Caco-2 (cell line): ENCODE data around the gene SRM. TPM values are rescaled to one million over a fixed set of nuclear protein-coding genes. Genes with fewer than 3 reads are reported as not detected.

Experiments
- Bru-seq: library from RNA; stranded (reverse); fragments of 400-500 nt; gene quantifications from one replicate; lab custom pipeline; 2021; lab: Mats Ljungman, UMichigan
- BruChase-seq, 2 experiments: library from RNA; stranded (reverse); fragments of 400-500 nt; gene quantifications; one replicate each; lab custom pipeline; 2021; lab: Mats Ljungman, UMichigan
- BruUV-seq: library from RNA; stranded (reverse); fragments of 400-500 nt; replicated peaks from 2 replicates; lab custom pipeline; 2021; lab: Mats Ljungman, UMichigan
- CTCF ChIA-PET: fragments of 300-600 bp; sonication (Branson Sonifier 250); formaldehyde crosslinking; loops from one replicate; lab custom pipeline; 2022; ENCODE audit warnings: antibody characterized with exemption; lab: Charles Lee
- POLR2A ChIA-PET: fragments of 300-600 bp; sonication (Branson Sonifier 250); formaldehyde crosslinking; loops from one replicate; lab custom pipeline; 2022; ENCODE audit warnings: antibody characterized with exemption; lab: Charles Lee
- DNase-seq, 2 experiments: peaks; one replicate each; pipeline versions ENCODE4 v3.0.0 to v3.0.0-alpha.2; 2020 to 2022
- H3K27me3 ChIP-seq: replicated peaks from 2 replicates; pipeline ENCODE4 v1.6.0; 2011; ENCODE audit warnings: low read length; ENCODE audit not compliant: control insufficient read depth, insufficient read depth
- H3K36me3 ChIP-seq: 2 replicates; pipeline ENCODE4 v1.5.1; 2011; ENCODE audit warnings: low read length; ENCODE audit not compliant: control insufficient read depth, insufficient read depth
- H3K4me1 ChIP-seq: fragments of 250-450 bp; sonication (Bioruptor Pico); 2 replicates; pipeline ENCODE4 v1.5.1; 2020; ENCODE audit warnings: mild to moderate bottlenecking
- H3K4me3 ChIP-seq: 2 replicates; pipeline ENCODE4 v1.5.1; 2011; ENCODE audit warnings: low read depth, mild to moderate bottlenecking, control low read depth, low read length
- H3K9me3 ChIP-seq: fragments of 250-450 bp; sonication (Bioruptor Pico); 2 replicates; pipeline ENCODE4 v1.5.1; 2020; ENCODE audit warnings: mild to moderate bottlenecking, moderate library complexity
- H3K27ac Mint-ChIP-seq: one replicate; pipeline ENCODE4 v1.8.0; 2022; ENCODE audit warnings: mixed read lengths; ENCODE audit not compliant: unreplicated experiment
- H3K27me3 Mint-ChIP-seq: one replicate; pipeline ENCODE4 v1.8.0; 2022; ENCODE audit warnings: mixed read lengths; ENCODE audit not compliant: insufficient read depth, unreplicated experiment
- H3K36me3 Mint-ChIP-seq: one replicate; pipeline ENCODE4 v1.8.0; 2022; ENCODE audit warnings: mild to moderate bottlenecking, mixed read lengths; ENCODE audit not compliant: insufficient read depth, unreplicated experiment
- H3K4me1 Mint-ChIP-seq: one replicate; pipeline ENCODE4 v1.8.0; 2022; ENCODE audit warnings: low read depth, mixed read lengths; ENCODE audit not compliant: unreplicated experiment
- H3K4me3 Mint-ChIP-seq: one replicate; pipeline ENCODE4 v1.8.0; 2022; ENCODE audit warnings: mild to moderate bottlenecking, moderate library complexity, mixed read lengths; ENCODE audit not compliant: unreplicated experiment
- H3K9me3 Mint-ChIP-seq: one replicate; pipeline ENCODE4 v1.8.0; 2022; ENCODE audit warnings: mixed read lengths; ENCODE audit not compliant: unreplicated experiment
- CTCF ChIP-seq, 2 experiments: fragments of 200-600 bp in 1 of 2; IDR thresholded peaks; 1 replicate in 1 of 2; 2 replicates in 1 of 2; pipeline versions ENCODE4 v1.5.1 to v1.8.0; 2011 to 2022; ENCODE audit warnings: antibody characterized with exemption in 1 of 2, control low read depth in 1 of 2, inconsistent platforms in 1 of 2, low read depth in 1 of 2, low read length in 1 of 2, mild to moderate bottlenecking in 1 of 2, moderate library complexity in 1 of 2; ENCODE audit not compliant: insufficient read depth in 1 of 2, severe bottlenecking in 1 of 2, unreplicated experiment in 1 of 2
- intact Hi-C: fragments of 100-400 bp; cut with micrococcal nuclease; formaldehyde crosslinking; loops from one replicate; pipeline ENCODE4 v1.10.0; 2022; ENCODE audit not compliant: unreplicated experiment
- long read RNA-seq: library from polyadenylated mRNA; stranded (forward); transcript quantifications from one replicate; pipeline ENCODE4 v2.0.0, GENCODE V29; 2022
- total RNA-seq: library from RNA; stranded (reverse); gene quantifications from 2 replicates; pipeline ENCODE4 v1.2.3, GENCODE V29; 2022

The SRM gene
- 125 and 133 TPM in 2 replicates for total RNA-seq
- Bru-seq, nascent RNA: percentile 63 among the genes with signal in this experiment
- percentile 69 among the genes with signal in this experiment for BruChase-seq, experiment 1, labeled RNA remaining after a 2-hour chase
- percentile 89 among the genes with signal in this experiment for BruChase-seq, experiment 2, labeled RNA remaining after a 6-hour chase
- long read RNA-seq, transcript SRM-201 (8 exons, 1,266 nt): major isoform, 413 of 486 reads
- long read RNA-seq, partial matches to known transcripts: 55 of 486 reads
- long read RNA-seq, other reads (novel, unspliced or antisense): 18 of 486 reads

DNA sequence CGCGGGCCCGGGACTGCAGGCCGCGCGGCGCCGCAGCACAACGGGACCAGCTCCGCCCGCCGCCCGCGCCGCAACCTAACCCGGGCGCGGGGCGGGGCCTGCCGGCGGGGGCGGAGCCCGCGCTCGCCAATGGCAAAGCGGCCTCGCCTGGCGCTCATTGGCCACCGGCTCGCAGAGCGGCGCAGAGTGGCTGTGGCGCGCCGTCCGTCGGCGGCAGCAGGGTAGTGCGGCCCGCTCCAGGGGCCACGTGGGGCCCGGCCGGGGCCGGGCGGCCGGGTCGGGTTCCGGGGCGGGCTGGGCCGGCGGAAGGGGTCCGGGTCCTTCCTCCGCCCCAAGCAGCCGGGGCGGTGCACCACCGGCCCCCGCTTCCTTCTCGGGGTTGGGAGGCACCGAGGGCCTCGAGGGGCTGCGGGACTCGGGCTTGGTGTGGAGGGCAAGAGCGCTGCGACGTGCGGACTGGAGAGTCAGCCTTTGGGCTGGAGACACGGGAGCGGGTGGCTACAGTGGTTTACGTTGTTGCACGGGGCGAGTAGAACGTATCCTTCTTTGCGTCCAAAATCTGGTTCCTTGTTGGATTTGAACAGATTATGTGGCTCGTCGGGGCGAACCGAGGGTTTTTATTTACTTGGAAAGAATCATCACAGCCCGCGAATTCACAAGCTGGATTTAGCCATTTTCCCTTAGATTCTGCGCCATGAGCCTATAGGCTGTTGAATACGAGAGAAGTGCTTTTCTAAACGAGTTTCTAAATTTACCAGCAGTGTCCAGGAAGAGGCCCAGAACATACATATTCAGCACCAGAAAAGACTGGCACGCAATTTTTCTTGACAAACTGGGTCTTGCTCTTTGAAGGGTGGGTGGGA is at the start of gene SRM:
Gene SRM, minus strand, starts transcription at position 51 of the 863 bp plus-strand sequence. CDS start 75 bp downstream, outside the sequence.
- peak; percentile 83 to 95 for DNase-seq
- Histone ChIP-seq H3K36me3 (peaks cover 2% of the 10 kb centered on the region), H3K4me1 (0 out of 2 replicates have a peak, but pooled peaks cover 6% of the 10 kb centered on the region), H3K27me3 (no peaks in the 10 kb centered on the region), H3K4me3 (peak within 1 kb of the TSS; percentile 87), H3K9me3 (no peaks in the 10 kb centered on the region)
- Mint-ChIP-seq H3K9me3 (no peaks in the 10 kb centered on the region), H3K4me1 (no peaks in the 10 kb centered on the region), H3K4me3 (peak within 1 kb of the TSS; percentile 95), H3K36me3 (peaks cover 45% of the 10 kb centered on the region), H3K27ac (peak within 1 kb of the TSS; percentile 90), H3K27me3 (no peaks in the 10 kb centered on the region)
- POLR2A ChIA-PET: interaction anchor here (0.5 to 1.0 kb wide), 5 partner anchors 23 to 633 kb away, joined by 3 to 6 read pairs (median 3); partner anchors contain the start of gene EXOSC10
- intact Hi-C loops: loop anchor here (2.0 kb wide), 1 partner anchor 23 kb away; no protein-coding TSS in a partner anchor
- CTCF ChIA-PET: interaction anchor here (0.6 to 2.7 kb wide), 3 partner anchors 23 to 39 kb away, joined by 3 to 12 read pairs (median 9); partner anchors contain the start of gene EXOSC10
- peak in 1 of 2 experiments; percentile 25 for TF ChIP-seq CTCF (IDR thresholded peaks at IDR 0.05; ENCODE audit: insufficient read depth in 1 of 2, low read depth in 1 of 2, low read length in 1 of 2, severe bottlenecking in 1 of 2, unreplicated experiment in 1 of 2)
- BruUV-seq: no TSS peak

- CTCF ChIA-PET: no interaction called here
- no TSS peak for BruUV-seq
- H3K4me1 Mint-ChIP-seq: no peaks in the 10 kb centered on the region
- intact Hi-C loops: no loop called here
- Histone ChIP-seq H3K36me3 (no peaks in the 10 kb centered on the region; the same call in 1 of the 2 replicates), H3K4me1 (no peaks in the 10 kb centered on the region), H3K9me3 (no peaks in the 10 kb centered on the region), H3K4me3 (no peak overlapping the region), H3K27me3 (no peaks in the 10 kb centered on the region)
- H3K9me3 Mint-ChIP-seq: no peaks in the 10 kb centered on the region
- no peak overlapping the region for H3K27ac Mint-ChIP-seq
- H3K27me3 Mint-ChIP-seq: no peaks in the 10 kb centered on the region
- peaks cover 36% of the 10 kb centered on the region for H3K36me3 Mint-ChIP-seq
- POLR2A ChIA-PET: interaction anchor here (0.5 kb wide), 1 partner anchor 906 kb away, joined by 4 read pairs; no protein-coding TSS in a partner anchor
- DNase-seq: no peak
- H3K4me3 Mint-ChIP-seq: no peak overlapping the region
- no peak for TF ChIP-seq CTCF (IDR thresholded peaks at IDR 0.05; ENCODE audit: insufficient read depth in 1 of 2, low read depth in 1 of 2, low read length in 1 of 2, severe bottlenecking in 1 of 2, unreplicated experiment in 1 of 2)
Observed at GRCh38 chr1:11109047-11109760, 49.4 kb upstream of the SRM start.
